Brain pericyte (primary cell): ENCODE measurements around the gene PPP1R13B.
A peak's percentile ranks its signal among the peaks of the same experiment; 100 is the strongest.

ENCODE experiments used
- DNase-seq: peaks from one replicate; pipeline ENCODE4 v3.0.0-alpha.2; 2012; ENCODE audit warnings: low read depth, low spot score

PPP1R13B gene

DNA sequence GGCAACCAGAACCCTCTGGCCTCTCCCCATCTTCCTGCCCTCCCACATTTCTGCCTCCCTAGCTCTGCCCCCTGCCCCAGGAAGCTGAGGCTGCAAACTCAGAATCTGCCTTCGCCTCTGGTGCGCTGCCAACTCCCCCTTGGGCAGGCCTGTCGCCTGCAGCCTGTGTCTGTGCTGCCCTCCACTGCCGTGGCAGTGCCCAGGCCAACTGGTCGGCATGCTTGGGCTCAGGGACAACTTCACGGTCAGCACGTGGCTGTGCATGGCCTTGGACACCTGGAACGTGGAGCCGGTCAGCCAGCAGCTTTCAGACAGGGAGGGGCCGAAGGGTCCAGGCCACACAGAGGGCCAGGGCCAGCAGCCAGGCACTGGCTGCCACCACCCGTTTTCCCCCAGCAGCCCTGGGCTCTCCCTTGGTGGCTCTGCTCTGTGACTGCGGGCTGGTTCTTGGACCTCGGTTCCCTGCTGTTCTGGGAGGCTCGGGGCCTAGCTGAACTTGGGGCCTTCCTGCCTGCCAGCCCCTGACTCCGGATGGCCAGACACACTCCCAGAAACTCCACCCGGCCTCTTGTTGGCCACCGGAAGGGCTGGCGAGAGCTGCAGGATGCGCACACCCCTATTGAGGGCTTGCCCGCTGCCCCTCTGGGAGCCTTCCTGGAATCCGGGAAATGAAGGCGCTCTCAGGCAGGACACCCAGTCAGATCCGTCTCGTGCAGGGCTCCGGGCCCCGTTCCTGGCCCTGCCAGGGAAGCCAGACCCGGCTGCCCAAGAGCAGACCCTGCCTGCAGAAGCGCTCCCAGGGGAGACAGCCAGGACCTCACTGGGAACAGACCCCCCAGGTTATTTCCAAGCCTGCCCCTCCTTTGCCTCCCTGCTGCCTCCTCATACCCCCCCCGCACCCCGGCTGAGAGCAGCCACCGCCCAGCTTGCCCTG is 34.2 kb upstream of the PPP1R13B start:
- DNase-seq = no peak

DNA sequence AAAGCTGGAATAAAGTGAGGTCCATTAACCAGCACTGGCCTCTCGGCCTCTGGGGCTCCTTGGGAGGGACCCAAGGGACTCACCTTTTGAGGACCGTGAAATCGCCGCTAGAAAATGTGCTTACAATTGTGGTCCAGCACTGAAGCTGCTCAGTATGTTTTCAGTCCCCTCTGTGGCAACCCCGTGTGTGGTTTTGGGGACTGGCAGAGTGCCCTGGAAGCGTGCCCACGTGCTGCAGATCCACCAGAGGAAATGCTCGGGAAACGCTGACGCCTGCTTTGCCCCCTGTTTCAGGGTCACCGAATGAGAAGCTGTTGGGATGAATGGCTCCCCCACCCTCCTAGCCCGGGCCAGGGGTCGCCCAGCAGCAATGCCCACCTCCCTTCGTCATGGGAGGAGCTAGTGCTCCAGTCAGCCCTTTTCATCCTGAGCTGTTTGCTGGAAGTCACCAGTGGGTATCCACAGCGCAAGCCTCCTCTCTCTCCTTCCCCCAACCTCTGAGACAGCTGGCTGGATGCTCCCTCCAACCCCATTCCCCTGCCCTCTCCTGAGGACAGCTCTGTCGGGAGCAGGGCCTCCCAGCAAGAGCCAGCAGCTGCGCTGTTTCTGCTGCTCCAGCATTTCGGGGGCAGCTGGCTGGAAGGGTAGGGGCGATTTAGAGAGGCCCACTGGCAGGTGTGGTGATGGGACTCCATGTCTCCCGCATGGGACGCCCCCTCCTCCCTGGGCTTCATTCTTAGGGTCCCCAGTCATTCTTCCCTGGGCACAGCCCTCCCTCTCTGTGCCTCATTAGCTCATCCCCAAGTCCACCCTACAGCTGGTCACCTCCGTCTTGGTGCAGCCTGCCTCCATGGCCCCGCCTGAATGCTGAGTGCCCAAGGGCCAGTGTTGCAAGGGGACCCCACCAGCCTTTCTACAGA is 33.2 kb upstream of the PPP1R13B start:
- peak; percentile 29 for DNase-seq

DNA sequence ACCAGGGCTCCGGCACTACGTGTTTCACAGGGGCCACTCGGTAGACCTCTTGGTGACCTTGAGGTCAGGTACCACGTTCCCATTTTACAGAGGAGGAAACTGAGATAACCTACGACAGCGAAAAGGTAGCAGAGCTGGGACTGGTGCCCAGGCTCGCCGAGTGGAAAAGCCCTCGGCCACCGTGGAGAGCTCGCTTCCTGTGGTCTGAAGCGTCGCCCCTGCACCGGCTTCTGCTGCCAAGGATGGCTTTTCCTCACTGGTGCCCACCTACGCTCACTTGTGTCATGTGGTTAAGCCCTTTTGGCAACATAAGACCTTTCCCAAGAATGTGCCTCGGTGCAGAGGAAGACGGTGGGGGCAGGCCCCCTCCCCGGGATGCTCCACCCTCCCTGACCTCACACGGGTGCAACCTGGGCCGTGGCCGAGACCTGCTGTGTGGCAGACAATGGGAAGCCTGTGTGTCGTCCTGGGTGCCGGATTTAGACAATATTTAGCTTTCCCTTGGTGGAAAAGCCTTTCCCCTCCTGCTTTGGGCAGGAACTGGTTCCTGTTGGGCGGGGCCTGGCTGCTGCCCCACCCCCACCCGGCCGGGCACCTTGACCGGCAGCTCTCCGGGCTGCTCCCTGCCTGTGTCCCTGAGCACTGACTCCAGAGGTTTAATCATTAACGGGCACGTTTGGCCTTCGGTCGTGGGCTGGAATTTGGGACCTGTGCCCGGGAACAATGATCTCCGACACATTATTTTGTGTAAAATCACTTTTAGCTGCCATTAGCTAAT is 32.4 kb upstream of the PPP1R13B start:
- DNase-seq = no peak

- no peak for DNase-seq
These were observed 31.8 kb upstream of the PPP1R13B start for GRCh38 chr14:103879118-103879569.

DNA sequence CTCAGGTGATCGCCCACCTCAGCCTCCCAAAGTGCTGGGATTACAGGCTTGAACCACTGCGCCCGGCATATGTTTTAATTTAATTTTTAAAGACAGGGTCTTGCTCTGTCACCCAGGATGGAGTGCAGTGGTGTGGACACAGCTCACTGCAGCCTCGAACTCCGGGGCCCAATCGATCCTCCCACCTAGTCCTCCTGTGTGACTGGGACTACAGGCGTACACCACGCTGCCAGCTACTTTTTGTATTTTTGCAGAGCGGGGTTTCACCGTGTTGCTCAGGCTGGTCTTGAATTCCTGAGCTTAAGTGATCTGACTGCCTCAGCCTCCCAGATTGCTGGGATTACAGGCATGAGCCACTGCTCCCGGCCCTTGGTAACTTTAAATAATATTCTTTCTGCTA is 30.8 kb upstream of the PPP1R13B start:
- no peak for DNase-seq

DNA sequence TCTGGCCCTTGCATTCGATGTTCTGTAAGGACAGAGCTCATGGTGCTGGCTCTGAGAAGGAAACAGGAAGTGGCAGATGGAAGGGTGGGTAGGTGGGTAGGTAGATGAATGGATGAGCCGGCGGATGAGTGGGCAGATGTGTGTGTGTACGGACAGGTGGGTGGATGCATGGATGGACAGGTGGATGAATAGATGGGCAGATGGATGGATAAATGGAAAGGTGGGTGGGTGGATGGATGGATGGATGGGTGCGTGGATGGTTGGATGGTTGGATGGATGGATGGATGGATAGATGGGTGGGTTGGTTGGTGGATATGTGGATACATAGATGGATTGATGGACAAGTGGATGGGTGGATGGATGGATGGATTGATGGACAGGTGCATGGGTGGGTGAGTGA is 27.6 kb upstream of the PPP1R13B start:
- no peak for DNase-seq

- no peak for DNase-seq
These were observed 25.2 kb upstream of the PPP1R13B start for GRCh38 chr14:103872481-103873113.

DNA sequence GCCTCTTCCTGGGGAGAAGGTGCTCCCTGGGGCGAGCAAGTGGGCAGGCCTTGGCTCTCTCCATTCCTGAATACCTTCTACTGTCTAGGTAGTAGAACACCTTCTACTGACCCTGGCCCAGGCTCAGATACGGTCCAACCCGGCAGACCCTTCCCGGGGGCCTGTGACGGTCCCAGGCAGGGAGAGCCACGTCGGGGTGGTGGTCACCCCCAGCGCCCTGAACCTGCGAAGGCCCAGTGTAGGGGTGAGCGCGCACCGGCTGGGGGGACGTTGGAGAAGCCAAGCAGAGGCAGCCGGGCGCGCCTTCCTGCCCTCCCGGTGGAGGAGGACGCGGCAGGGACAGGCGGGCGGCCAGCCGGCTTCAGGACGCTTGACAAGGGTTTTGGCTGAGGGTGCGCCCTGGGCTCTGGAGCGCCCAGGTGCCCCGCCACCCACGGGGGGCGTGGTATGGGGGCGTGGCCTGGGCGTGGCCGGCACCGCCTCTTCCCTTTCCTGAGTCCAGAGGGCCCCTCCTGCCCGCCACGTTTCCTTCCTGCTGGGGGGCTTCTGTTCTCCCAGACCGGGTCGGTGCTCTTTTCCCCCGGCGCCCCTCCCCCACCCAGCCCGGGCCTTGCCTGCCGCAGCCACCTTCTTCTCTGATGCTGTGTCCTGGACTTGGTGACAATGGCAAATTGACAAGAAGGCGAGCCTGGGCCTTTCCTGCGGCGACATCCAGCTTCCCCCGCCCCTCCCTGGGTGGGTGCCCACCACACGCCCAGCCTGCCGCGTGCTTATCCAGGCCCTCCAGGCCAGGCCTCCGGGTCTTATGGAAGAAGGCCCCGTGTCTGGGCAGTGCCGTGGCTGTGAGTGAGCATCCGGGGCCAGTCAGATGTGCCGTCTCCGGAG is 24.5 kb upstream of the PPP1R13B start:
- DNase-seq = no peak

DNA sequence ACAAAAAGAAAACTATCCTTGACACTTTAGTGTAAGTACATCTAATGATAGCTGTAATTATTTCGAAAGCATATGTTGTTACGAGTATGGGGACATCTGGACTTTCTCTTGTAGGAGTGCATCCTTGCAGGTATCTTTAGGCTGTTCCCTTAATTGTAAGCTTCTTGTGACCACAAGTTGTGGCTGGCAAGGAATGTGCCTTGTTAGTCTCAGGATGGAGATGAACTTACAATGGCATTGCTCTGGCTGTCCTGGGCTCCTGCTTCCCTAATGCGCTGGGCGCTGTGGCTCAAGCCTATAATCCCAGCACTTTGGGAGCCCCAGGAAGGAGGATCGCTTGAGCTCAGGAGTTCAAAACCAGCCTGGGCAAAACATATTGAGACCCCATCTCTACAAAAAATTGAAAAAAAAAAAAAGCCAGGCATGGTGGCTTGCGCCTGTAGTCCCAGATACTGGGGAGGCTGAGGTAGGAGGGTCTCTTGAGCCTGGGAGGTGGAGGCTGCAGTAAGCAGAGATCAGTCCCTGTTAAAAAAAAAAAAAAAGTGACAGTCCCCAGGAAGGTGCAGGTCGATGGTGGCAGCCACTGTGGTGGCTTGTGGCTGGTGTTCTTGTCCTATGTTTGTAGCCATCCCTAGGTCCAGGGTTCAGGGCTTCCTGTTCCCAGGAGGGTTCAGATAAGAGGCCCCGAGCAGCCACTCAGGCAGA is 23.7 kb upstream of the PPP1R13B start:
- no peak for DNase-seq

GRCh38 chr14:103870144-103870876 is 22.9 kb upstream of the PPP1R13B start:
- no peak for DNase-seq

DNA sequence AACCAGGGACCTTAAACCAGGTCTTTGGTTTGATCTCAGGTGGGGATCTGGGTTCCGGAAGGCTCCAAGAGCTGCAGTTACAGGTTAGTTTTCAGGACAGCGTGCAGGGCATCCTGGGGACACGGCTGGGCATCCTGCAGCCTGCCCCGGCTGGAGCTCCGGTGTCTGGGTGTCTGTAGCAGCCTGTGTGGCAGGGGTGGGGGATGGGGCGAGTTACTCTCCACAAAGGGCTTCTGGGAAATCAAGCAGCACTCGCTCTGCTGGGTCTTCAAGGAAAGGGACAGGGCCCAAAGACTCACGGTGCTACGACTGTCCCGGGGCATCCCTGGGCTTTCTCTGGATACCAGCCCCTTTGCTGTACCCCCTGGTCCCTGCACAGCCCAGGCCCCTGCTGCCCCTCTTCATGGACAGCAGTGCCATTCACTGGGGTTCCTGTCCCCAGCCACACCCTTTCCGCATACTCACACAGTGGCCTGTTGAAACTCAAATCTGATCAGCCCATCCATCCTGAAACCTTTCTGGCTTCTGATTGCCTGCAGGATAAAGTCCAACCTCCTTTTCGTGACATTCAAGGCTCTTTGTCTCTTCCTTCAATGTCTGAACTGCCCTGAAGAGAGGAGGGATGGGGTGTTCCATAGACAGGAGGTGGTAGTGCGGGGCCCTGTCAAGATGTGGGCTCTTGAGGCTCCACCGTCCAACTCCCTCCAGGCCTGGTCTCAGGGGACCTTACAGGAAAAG is 22.2 kb upstream of the PPP1R13B start:
- no peak for DNase-seq

GRCh38 chr14:103868242-103868897 is 21.0 kb upstream of the PPP1R13B start:
- no peak for DNase-seq

DNA sequence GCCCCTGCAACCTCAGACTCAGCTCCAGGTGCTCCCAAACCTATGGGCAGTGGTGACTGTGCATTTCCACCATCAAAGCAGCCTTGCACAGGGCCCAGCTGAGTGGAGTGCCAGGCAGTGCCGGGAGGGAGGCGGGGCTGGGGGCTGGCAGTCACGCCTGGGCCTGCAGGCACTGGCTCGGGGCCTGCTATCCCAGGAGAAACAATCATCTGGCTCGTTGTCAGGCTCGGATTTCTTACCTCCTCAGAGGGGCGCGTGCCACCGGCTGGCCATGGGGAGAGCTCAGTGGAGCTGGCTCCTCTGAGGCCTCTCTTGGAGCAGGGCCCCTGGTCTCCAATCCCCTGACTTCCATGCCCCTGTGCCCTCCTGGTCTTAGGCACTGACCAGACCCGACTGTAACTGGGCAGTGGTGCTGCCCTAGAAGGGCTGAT is 20.2 kb upstream of the PPP1R13B start:
- no peak for DNase-seq

GRCh38 chr14:103867020-103867419 is 19.6 kb upstream of the PPP1R13B start:
- no peak for DNase-seq

- DNase-seq = no peak
These were observed 15.9 kb upstream of the PPP1R13B start for GRCh38 chr14:103863245-103863644.

DNA sequence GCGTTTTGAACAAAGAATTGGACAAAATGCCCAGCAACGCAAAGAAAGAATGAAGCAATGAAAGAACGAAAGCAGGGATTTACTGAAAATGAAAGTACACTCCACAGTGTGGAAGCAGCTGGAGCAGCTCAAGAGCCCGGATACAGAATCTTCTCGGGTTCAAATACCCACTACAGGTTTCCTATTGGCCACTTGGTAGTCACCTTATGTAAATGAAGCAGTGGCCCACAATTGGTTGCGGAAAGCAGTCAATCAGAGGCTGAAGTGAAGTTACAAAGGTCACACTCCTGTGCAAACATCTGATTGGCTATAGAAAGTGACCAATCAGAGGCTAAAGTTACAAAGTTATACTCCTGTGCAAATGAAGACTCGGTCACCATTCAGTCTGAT is 15.0 kb upstream of the PPP1R13B start:
- no peak for DNase-seq
